Mononuclear cell (primary cell): Measurements from ENCODE around the gene GFPT2. TPM values are rescaled to one million over a fixed set of nuclear protein-coding genes. Genes with fewer than 3 reads are reported as not detected.

ENCODE experiments used
- H3K27me3 ChIP-seq: 2 replicates; pipeline ENCODE4 v1.6.0; 2011; ENCODE audit warnings: low read length, control low read depth; ENCODE audit not compliant: insufficient read depth
- H3K4me1 ChIP-seq: 2 replicates; pipeline ENCODE4 v1.5.1; 2011; ENCODE audit warnings: mild to moderate bottlenecking, low read length, control low read depth; ENCODE audit not compliant: insufficient read depth
- H3K4me3 ChIP-seq: 2 replicates; pipeline ENCODE4 v1.5.1; 2011; ENCODE audit warnings: mild to moderate bottlenecking, low read length, moderate library complexity
- H3K9me3 ChIP-seq: 2 replicates; pipeline ENCODE4 v1.5.1; 2011; ENCODE audit warnings: low read depth, mild to moderate bottlenecking, control low read depth, low read length
- total RNA-seq: library from RNA; depleted of rRNA; stranded (reverse); fragments of >200 nt; gene quantifications from one replicate; pipeline ENCODE4 v1.2.3, GENCODE V29; 2012

Gene GFPT2
- total RNA-seq, 1 donor: 1.7 TPM

- Histone ChIP-seq H3K4me1 (no peaks in the 10 kb centered on the region), H3K27me3 (no peaks in the 10 kb centered on the region), H3K4me3 (no peak overlapping the region), H3K9me3 (no peaks in the 10 kb centered on the region)
Observed at GRCh38 chr5:180334751-180335613, 18.2 kb downstream of the GFPT2 start.

GRCh38 chr5:180334176-180334575, 19.0 kb downstream of the GFPT2 start:
- H3K27me3 ChIP-seq: no peaks in the 10 kb centered on the region
- H3K4me3 ChIP-seq: no peak overlapping the region
- no peaks in the 10 kb centered on the region for H3K4me1 ChIP-seq
- H3K9me3 ChIP-seq: no peaks in the 10 kb centered on the region

GRCh38 chr5:180333661-180334060, 19.5 kb downstream of the GFPT2 start:
- H3K4me3 ChIP-seq: no peak overlapping the region
- no peaks in the 10 kb centered on the region for H3K9me3 ChIP-seq
- no peaks in the 10 kb centered on the region for H3K27me3 ChIP-seq
- no peaks in the 10 kb centered on the region for H3K4me1 ChIP-seq

DNA sequence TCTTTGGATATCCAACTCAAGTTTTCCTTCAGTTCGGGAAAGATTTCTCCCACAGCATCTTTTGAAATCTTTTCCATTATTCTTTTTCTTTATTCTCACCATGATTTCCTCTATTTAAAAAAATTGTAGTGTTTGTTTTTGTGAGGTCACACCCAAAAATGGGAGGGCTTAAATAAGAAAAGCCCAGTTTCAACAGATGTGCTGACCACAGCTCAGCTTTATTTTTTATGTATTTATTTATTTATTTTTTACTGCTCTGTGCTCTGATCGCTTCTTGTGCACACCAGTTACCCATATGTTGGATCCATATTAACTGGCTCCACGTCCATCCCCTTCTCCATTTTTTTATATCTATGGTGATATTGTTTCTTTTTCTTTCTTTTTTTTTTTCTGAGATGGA, 20.3 kb downstream of the GFPT2 start:
- Histone ChIP-seq H3K4me1 (no peaks in the 10 kb centered on the region), H3K9me3 (no peaks in the 10 kb centered on the region), H3K27me3 (no peaks in the 10 kb centered on the region), H3K4me3 (no peak overlapping the region)

DNA sequence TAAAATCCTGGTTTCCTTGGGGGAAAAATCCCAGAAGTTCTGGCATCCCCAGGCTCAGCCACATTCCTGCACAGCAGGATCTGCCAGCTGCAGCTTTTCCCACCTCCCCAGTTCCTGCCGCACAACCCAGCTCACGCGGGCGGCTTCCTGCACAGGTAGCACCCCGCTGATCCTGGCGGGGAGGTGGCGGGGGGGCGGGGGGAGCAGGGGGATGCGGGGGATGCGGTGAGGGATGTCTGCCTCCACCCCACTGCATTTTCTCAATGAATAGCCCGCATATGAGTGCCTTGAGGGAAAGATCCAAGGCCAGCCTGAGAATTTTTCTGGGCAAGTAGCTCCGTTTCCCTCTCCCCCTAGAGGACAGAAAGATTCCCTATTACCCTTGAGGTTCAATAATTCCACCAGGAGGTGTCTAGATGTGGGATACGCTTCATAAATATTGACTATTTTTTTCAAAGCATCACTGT, 21.1 kb downstream of the GFPT2 start:
- Histone ChIP-seq H3K4me1 (no peaks in the 10 kb centered on the region), H3K27me3 (no peaks in the 10 kb centered on the region), H3K4me3 (no peak overlapping the region), H3K9me3 (no peaks in the 10 kb centered on the region)

DNA sequence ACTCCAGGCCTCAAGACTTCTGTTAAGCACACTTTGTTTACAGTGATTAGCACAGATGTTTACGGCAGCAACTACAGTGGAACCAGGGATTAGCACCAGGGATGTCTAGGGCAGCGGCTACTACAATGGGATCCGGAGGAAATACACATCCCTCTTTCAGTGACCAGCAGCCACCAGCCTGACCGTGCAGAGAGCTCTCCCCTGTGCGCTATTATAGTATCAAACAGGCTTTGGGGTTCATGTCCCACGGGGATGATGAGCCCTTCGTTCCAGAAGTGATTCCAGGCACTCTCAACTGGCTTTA, 21.5 kb downstream of the GFPT2 start:
- Histone ChIP-seq H3K4me1 (no peaks in the 10 kb centered on the region), H3K9me3 (no peaks in the 10 kb centered on the region), H3K4me3 (no peak overlapping the region), H3K27me3 (no peaks in the 10 kb centered on the region)

GRCh38 chr5:180330810-180331646, 22.1 kb downstream of the GFPT2 start:
- H3K9me3 ChIP-seq: no peaks in the 10 kb centered on the region

GRCh38 chr5:180330270-180330648, 22.9 kb downstream of the GFPT2 start:
- Histone ChIP-seq H3K4me1 (no peaks in the 10 kb centered on the region), H3K9me3 (no peaks in the 10 kb centered on the region), H3K27me3 (no peaks in the 10 kb centered on the region), H3K4me3 (no peak overlapping the region)

More at GRCh38 chr5:180330810-180331646, 22.1 kb downstream of the GFPT2 start:
- H3K27me3 ChIP-seq: no peaks in the 10 kb centered on the region
- H3K4me1 ChIP-seq: no peaks in the 10 kb centered on the region
- H3K4me3 ChIP-seq: no peak overlapping the region

DNA sequence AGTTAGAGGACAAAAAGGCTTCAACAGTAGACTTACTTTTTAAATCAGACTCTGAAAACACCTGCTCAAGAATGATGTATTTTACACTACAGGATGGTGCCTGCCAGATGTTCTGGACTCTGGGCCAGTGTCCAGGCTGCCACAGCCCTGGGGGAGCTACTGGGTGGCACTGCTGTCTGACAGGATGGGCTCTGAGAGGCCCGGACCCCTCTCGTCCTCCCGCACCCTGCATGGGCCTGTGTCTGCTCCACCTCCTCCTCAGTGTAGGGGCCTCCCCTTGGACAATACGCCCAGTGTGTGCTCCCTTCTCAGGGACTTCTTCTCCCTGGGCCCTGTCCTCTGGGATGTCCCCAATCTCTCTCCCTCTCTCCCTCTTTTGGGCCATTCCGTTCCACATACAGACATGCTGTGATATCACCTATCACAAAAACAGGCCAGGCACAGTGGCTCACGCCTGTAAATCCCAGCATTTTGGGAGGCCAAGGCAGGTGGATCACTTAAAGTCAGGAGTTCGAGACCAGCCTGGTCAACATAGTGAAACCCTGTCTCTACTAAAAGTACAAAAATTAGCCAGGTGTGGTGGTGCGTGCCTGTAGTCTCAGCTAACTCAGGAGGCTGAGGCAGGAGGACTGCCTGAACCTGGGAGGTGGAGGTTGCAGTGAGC, 23.4 kb downstream of the GFPT2 start:
- Histone ChIP-seq H3K9me3 (no peaks in the 10 kb centered on the region), H3K27me3 (no peaks in the 10 kb centered on the region)

GRCh38 chr5:180329138-180329435, 24.0 kb downstream of the GFPT2 start:
- Histone ChIP-seq H3K9me3 (no peaks in the 10 kb centered on the region), H3K4me1 (no peaks in the 10 kb centered on the region), H3K27me3 (no peaks in the 10 kb centered on the region), H3K4me3 (no peak overlapping the region)

More for the DNA sequence above, 23.4 kb downstream of the GFPT2 start:
- H3K4me1 ChIP-seq: no peaks in the 10 kb centered on the region
- H3K4me3 ChIP-seq: no peak overlapping the region

DNA sequence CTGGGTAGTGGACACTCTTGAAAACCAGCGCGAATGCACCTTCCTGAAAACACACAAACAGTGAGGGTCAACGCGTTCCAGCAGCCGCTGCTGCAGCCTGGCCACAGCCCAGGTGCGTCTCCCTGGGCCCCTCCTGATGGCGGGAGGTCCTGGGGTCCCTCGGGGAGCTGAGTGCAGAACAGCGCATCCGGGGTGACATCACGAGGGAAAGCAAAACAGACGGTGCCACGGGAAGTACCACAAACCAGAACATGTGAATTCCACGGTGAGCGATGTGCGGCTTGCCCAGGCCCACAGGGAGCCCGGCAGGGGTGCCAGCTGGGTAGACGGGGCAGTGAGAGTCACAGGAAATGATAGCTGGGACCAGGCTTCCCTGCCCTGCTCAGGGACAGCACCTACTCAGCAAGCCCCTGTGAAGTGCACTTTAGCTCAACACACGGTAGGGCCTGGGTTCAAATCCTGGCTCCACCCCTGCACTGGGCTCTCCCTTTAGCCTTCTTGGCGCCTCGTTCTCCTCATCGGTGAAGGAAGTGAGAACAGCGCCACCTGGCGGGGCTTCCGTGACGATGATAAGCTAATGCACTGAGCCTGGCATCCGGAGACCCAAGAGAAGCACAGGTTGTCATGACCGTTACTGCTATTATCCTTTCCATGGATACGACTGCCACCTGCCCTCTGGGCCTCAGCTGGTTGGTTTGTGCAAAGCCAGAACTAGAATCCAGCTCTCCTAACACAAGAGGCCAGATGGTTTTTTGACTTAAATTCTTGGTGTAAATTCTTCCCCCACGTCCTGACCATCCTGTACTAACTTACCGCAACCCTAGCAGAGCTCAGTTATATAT, 24.6 kb downstream of the GFPT2 start:
- no peaks in the 10 kb centered on the region for H3K27me3 ChIP-seq
- no peak overlapping the region for H3K4me3 ChIP-seq
- H3K4me1 ChIP-seq: no peaks in the 10 kb centered on the region
- no peaks in the 10 kb centered on the region for H3K9me3 ChIP-seq

DNA sequence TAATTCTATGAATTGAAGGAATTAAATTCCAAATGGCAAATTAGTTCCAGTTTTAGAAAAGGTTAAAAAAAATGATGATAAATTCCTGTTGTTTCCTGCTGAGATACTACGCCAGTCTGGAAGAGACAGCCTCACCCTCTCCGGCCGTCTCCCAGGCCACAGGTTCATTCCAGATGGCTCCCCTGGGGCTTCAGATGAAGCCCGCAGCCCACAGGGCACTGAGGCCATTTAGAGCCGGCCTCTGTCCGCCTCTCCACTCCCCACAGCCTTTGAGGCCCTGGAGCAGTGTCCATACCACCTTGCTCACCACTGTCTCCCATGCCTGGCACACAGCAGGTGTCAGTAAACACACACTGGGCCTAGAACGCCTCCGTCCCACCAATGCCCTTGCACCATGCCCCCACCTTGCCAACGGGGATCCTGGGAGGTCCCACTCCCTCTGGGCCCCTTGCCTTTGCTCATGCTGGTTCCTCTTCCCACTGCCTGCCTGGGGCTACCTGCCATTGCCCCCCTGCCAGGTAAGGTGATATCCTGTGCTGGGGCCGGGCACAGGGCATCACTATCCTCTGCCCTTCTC, 26.1 kb downstream of the GFPT2 start:
- Histone ChIP-seq H3K4me1 (no peaks in the 10 kb centered on the region), H3K27me3 (no peaks in the 10 kb centered on the region), H3K4me3 (no peak overlapping the region), H3K9me3 (no peaks in the 10 kb centered on the region)

GRCh38 chr5:180324601-180324950, 28.6 kb downstream of the GFPT2 start:
- Histone ChIP-seq H3K4me3 (no peak overlapping the region), H3K27me3 (no peaks in the 10 kb centered on the region), H3K9me3 (no peaks in the 10 kb centered on the region)

GRCh38 chr5:180323941-180324600, 29.1 kb downstream of the GFPT2 start:
- Histone ChIP-seq H3K4me1 (no peaks in the 10 kb centered on the region), H3K9me3 (no peaks in the 10 kb centered on the region), H3K4me3 (no peak overlapping the region), H3K27me3 (no peaks in the 10 kb centered on the region)

More at GRCh38 chr5:180324601-180324950, 28.6 kb downstream of the GFPT2 start:
- no peaks in the 10 kb centered on the region for H3K4me1 ChIP-seq
